ENCODE data around the gene GPR152.
A peak's percentile ranks its signal among the peaks of the same experiment; 100 is the strongest.

The GPR152 gene

GRCh38 chr11:67437809-67438157 is 14.7 kb downstream of the GPR152 start:
- no peak overlapping the region for H3K4me3 ChIP-seq
- DNase-seq = no peak
- H3K27ac ChIP-seq = peak overlapping the region in 1 of 2 donors; percentile 71
- peaks cover 7 to 95% (median 73%) of the 10 kb centered on the region in 3 donors for H3K36me3 ChIP-seq
- no peak for TF ChIP-seq CTCF (IDR thresholded peaks at IDR 0.05)
- H3K27me3 ChIP-seq = no peaks in the 10 kb centered on the region
- H3K9me3 ChIP-seq = no peaks in the 10 kb centered on the region
- intact Hi-C loops (cut with DNase I; ENCODE audit: low total_unique reads) = no loop called here
- H3K4me1 ChIP-seq = peaks cover 0 to 56% (median 37%) of the 10 kb centered on the region in 4 donors

GRCh38 chr11:67437082-67437808 is 15.3 kb downstream of the GPR152 start, which contains the start of gene PTPRCAP:
Gene PTPRCAP (minus strand): TSS chr11:67437682. CDS start chr11:67437619, 63 bp downstream.
- H3K36me3 ChIP-seq = peaks cover 13 to 99% (median 79%) of the 10 kb centered on the region in 3 donors
- H3K4me3 ChIP-seq = no peak within 1 kb of the TSS
- intact Hi-C loops (cut with DNase I; ENCODE audit: low total_unique reads) = no loop called here
- peaks cover 0 to 51% (median 32%) of the 10 kb centered on the region in 4 donors for H3K4me1 ChIP-seq
- H3K27ac ChIP-seq = peak within 1 kb of the TSS; percentile 51 to 71
- H3K9me3 ChIP-seq = no peaks in the 10 kb centered on the region
- no peak for TF ChIP-seq CTCF (IDR thresholded peaks at IDR 0.05)
- DNase-seq = no peak
- H3K27me3 ChIP-seq = no peaks in the 10 kb centered on the region

- no peak for TF ChIP-seq CTCF (IDR thresholded peaks at IDR 0.05)
- peaks cover 20 to 99% (median 83%) of the 10 kb centered on the region in 3 donors for H3K36me3 ChIP-seq
- peak overlapping the region; percentile 60 to 71 for H3K27ac ChIP-seq
- H3K4me1 ChIP-seq = peaks cover 0 to 46% (median 28%) of the 10 kb centered on the region in 4 donors
- H3K9me3 ChIP-seq = no peaks in the 10 kb centered on the region
- no peaks in the 10 kb centered on the region for H3K27me3 ChIP-seq
- no peak overlapping the region for H3K4me3 ChIP-seq
- intact Hi-C loops (cut with DNase I; ENCODE audit: low total_unique reads) = no loop called here
- DNase-seq = peak in 1 of 2 donors; percentile 79
Observed at GRCh38 chr11:67436459-67437081, 16.0 kb downstream of the GPR152 start.

DNA sequence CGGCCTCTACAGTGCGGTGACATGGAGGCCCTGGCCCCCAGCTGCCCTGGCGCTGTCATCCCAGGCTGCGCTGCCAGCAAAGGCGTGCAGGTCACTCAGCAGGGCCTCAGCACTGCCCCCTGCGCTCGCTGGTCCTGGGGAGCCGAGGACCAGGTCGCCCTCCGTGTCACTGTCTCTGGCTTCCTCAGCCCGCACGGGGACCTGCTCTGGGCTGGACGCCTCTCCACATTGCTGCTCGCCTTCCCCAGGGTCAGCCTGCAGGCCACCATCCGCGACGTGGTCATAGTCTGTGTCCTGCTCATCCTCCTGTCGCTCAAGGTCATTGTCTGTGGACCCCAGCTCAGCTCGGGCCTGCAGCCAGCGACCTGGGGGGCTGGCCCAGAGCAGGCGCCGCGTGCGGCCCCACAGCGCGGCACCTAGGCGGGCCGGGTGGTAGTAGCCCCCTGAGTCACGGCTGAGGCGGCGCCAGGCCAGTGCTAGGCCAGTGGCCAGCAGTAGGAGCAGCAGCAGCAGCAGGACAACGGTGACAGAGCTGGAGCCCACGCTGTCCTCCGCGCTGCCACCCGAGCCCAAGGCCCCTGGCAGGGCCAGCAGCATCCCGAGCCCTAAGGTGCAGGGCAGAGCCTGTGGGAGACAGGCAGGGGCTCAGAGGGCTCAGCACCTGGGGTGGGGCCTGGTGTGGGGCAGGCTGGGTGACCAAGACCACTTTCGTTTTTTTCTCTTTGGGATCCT is 16.6 kb downstream of the GPR152 start:
- peak in 1 of 2 donors; percentile 66 for DNase-seq
- no peak for TF ChIP-seq CTCF (IDR thresholded peaks at IDR 0.05)
- no peak overlapping the region for H3K4me3 ChIP-seq
- no peaks in the 10 kb centered on the region for H3K9me3 ChIP-seq
- no peaks in the 10 kb centered on the region for H3K27me3 ChIP-seq
- intact Hi-C loops (cut with DNase I; ENCODE audit: low total_unique reads) = no loop called here
- peaks cover 26 to 99% (median 83%) of the 10 kb centered on the region in 3 donors for H3K36me3 ChIP-seq
- H3K4me1 ChIP-seq = peaks cover 0 to 39% (median 23%) of the 10 kb centered on the region in 4 donors
- H3K27ac ChIP-seq = peak overlapping the region; percentile 60 to 71

- Histone ChIP-seq H3K4me3 (no peak overlapping the region), H3K27ac (peak overlapping the region; percentile 60 to 71), H3K27me3 (no peaks in the 10 kb centered on the region), H3K36me3 (peaks cover 33 to 99% (median 81%) of the 10 kb centered on the region in 3 donors), H3K4me1 (peaks cover 0 to 33% (median 18%) of the 10 kb centered on the region in 4 donors), H3K9me3 (no peaks in the 10 kb centered on the region)
- no peak for DNase-seq
- intact Hi-C loops (cut with DNase I; ENCODE audit: low total_unique reads) = no loop called here
- TF ChIP-seq CTCF (IDR thresholded peaks at IDR 0.05) = no peak
Observed at GRCh38 chr11:67435031-67435726, 17.4 kb downstream of the GPR152 start.

Data from tibial artery (tissue), 4 donors.